ENCODE results near the gene RRN3.
"Not testable (repeated sequence)": the region's sequence is repeated elsewhere in the genome, so short reads cannot be mapped to it uniquely, and the experiment has no call there.

RRN3 gene

GRCh38 chr16:15142107-15142890, 48.2 kb upstream of the RRN3 start:
- H3K14ac ChIP-seq (ENCODE audit: low read length); H3K4me2 ChIP-seq (ENCODE audit: low read length); H3K79me1 ChIP-seq (ENCODE audit: low read length); H4K8ac ChIP-seq (ENCODE audit: low read depth, low read length); H3K9ac ChIP-seq (ENCODE audit: low read length); DNase-seq; H4K91ac ChIP-seq (ENCODE audit: low read depth, low read length); H2AK5ac ChIP-seq (ENCODE audit: low read length); H3K36me3 ChIP-seq (ENCODE audit: control insufficient read depth in 1 of 2, insufficient read depth in 2 of 2, low read length in 2 of 2); H2BK120ac ChIP-seq (ENCODE audit: insufficient read depth, low read length, poor library complexity); H3K27me3 ChIP-seq (ENCODE audit: insufficient read depth, low read length); H3K4me3 ChIP-seq (ENCODE audit: low read depth, low read length); H3K9me3 ChIP-seq (ENCODE audit: insufficient read depth, low read depth, low read length); H3K27ac ChIP-seq (ENCODE audit: low read depth, low read length); H2BK12ac ChIP-seq (ENCODE audit: low read length); H2BK5ac ChIP-seq (ENCODE audit: low read depth, low read length, poor library complexity); H2AFZ ChIP-seq (ENCODE audit: insufficient read depth, low read length, poor library complexity); H3K18ac ChIP-seq (ENCODE audit: low read length); H3K4ac ChIP-seq (ENCODE audit: low read depth, low read length); H4K12ac ChIP-seq (ENCODE audit: low read depth, low read length); H3K23ac ChIP-seq (ENCODE audit: low read length); H3K79me2 ChIP-seq (ENCODE audit: control insufficient read depth, insufficient read depth, low read length, poor library complexity): not testable (repeated sequence)
- WGBS (ENCODE audit: extremely low coverage, insufficient coverage, insufficient read length): no CpG with 5 or more reads among the region's 27 CpGs
- peaks cover 14 to 19% of the 10 kb centered on the region in 2 experiments for H3K4me1 ChIP-seq (ENCODE audit: control insufficient read depth in 1 of 2, insufficient read depth in 2 of 2, low read length in 2 of 2)

- WGBS (ENCODE audit: extremely low coverage, insufficient coverage, insufficient read length): no CpG with 5 or more reads among the region's 15 CpGs
- H3K4me3 ChIP-seq (ENCODE audit: low read depth, low read length): no peak overlapping the region
- peaks cover 5% of the 10 kb centered on the region for H3K79me1 ChIP-seq (ENCODE audit: low read length)
Observed at GRCh38 chr16:15141586-15141985, 47.5 kb upstream of the RRN3 start.

GRCh38 chr16:15140444-15141365, 46.6 kb upstream of the RRN3 start:
- not testable (repeated sequence) for H2BK12ac ChIP-seq (ENCODE audit: low read length); H3K4me2 ChIP-seq (ENCODE audit: low read length); H2AK5ac ChIP-seq (ENCODE audit: low read length); H3K9ac ChIP-seq (ENCODE audit: low read length); H3K36me3 ChIP-seq (ENCODE audit: control insufficient read depth in 1 of 2, insufficient read depth in 2 of 2, low read length in 2 of 2); H4K91ac ChIP-seq (ENCODE audit: low read depth, low read length); H2BK120ac ChIP-seq (ENCODE audit: insufficient read depth, low read length, poor library complexity); H2BK5ac ChIP-seq (ENCODE audit: low read depth, low read length, poor library complexity); DNase-seq; H3K4ac ChIP-seq (ENCODE audit: low read depth, low read length); H3K79me2 ChIP-seq (ENCODE audit: control insufficient read depth, insufficient read depth, low read length, poor library complexity); H3K18ac ChIP-seq (ENCODE audit: low read length); H4K12ac ChIP-seq (ENCODE audit: low read depth, low read length); H3K14ac ChIP-seq (ENCODE audit: low read length); H3K79me1 ChIP-seq (ENCODE audit: low read length); H4K8ac ChIP-seq (ENCODE audit: low read depth, low read length); H3K27me3 ChIP-seq (ENCODE audit: insufficient read depth, low read length); H3K4me3 ChIP-seq (ENCODE audit: low read depth, low read length); H2AFZ ChIP-seq (ENCODE audit: insufficient read depth, low read length, poor library complexity); H3K9me3 ChIP-seq (ENCODE audit: insufficient read depth, low read depth, low read length); H3K23ac ChIP-seq (ENCODE audit: low read length); H3K27ac ChIP-seq (ENCODE audit: low read depth, low read length)
- no CpG with 5 or more reads among the region's 30 CpGs for WGBS (ENCODE audit: extremely low coverage, insufficient coverage, insufficient read length)
- H3K4me1 ChIP-seq (ENCODE audit: control insufficient read depth in 1 of 2, insufficient read depth in 2 of 2, low read length in 2 of 2): peaks cover 11 to 14% of the 10 kb centered on the region in 2 experiments

More at GRCh38 chr16:15141586-15141985, 47.5 kb upstream of the RRN3 start:
- Histone ChIP-seq H3K27me3 (ENCODE audit: insufficient read depth, low read length) (no peaks in the 10 kb centered on the region), H3K79me2 (ENCODE audit: control insufficient read depth, insufficient read depth, low read length, poor library complexity) (peaks cover 2% of the 10 kb centered on the region), H3K4ac (ENCODE audit: low read depth, low read length) (no peak overlapping the region), H2BK5ac (ENCODE audit: low read depth, low read length, poor library complexity) (no peak overlapping the region), H3K23ac (ENCODE audit: low read length) (no peak overlapping the region), H3K4me2 (ENCODE audit: low read length) (no peak overlapping the region), H2BK12ac (ENCODE audit: low read length) (no peak overlapping the region), H3K14ac (ENCODE audit: low read length) (no peak overlapping the region), H2AK5ac (ENCODE audit: low read length) (no peak overlapping the region), H3K9me3 (ENCODE audit: insufficient read depth, low read depth, low read length) (peaks cover 1% of the 10 kb centered on the region), H3K9ac (ENCODE audit: low read length) (no peak overlapping the region), H2BK120ac (ENCODE audit: insufficient read depth, low read length, poor library complexity) (no peak overlapping the region), H3K18ac (ENCODE audit: low read length) (no peak overlapping the region), H4K12ac (ENCODE audit: low read depth, low read length) (no peak overlapping the region), H2AFZ (ENCODE audit: insufficient read depth, low read length, poor library complexity) (no peak overlapping the region), H3K4me1 (ENCODE audit: control insufficient read depth in 1 of 2, insufficient read depth in 2 of 2, low read length in 2 of 2) (peaks cover 11 to 14% of the 10 kb centered on the region in 2 experiments), H3K27ac (ENCODE audit: low read depth, low read length) (no peak overlapping the region), H4K91ac (ENCODE audit: low read depth, low read length) (no peak overlapping the region), H3K36me3 (ENCODE audit: control insufficient read depth in 1 of 2, insufficient read depth in 2 of 2, low read length in 2 of 2) (no peaks in the 10 kb centered on the region), H4K8ac (ENCODE audit: low read depth, low read length) (no peak overlapping the region)
- no peak for DNase-seq

GRCh38 chr16:15137514-15137913, 43.4 kb upstream of the RRN3 start:
- not testable (repeated sequence) for H3K27me3 ChIP-seq (ENCODE audit: insufficient read depth, low read length); H2BK12ac ChIP-seq (ENCODE audit: low read length); H2AFZ ChIP-seq (ENCODE audit: insufficient read depth, low read length, poor library complexity); H2AK5ac ChIP-seq (ENCODE audit: low read length); H3K23ac ChIP-seq (ENCODE audit: low read length); H3K79me1 ChIP-seq (ENCODE audit: low read length); H2BK5ac ChIP-seq (ENCODE audit: low read depth, low read length, poor library complexity); H3K18ac ChIP-seq (ENCODE audit: low read length); H3K9me3 ChIP-seq (ENCODE audit: insufficient read depth, low read depth, low read length); H3K79me2 ChIP-seq (ENCODE audit: control insufficient read depth, insufficient read depth, low read length, poor library complexity); H3K27ac ChIP-seq (ENCODE audit: low read depth, low read length); H3K4ac ChIP-seq (ENCODE audit: low read depth, low read length); H2BK120ac ChIP-seq (ENCODE audit: insufficient read depth, low read length, poor library complexity); DNase-seq; H3K14ac ChIP-seq (ENCODE audit: low read length); H4K91ac ChIP-seq (ENCODE audit: low read depth, low read length); H4K8ac ChIP-seq (ENCODE audit: low read depth, low read length); H4K12ac ChIP-seq (ENCODE audit: low read depth, low read length); H3K4me1 ChIP-seq (ENCODE audit: control insufficient read depth in 1 of 2, insufficient read depth in 2 of 2, low read length in 2 of 2); H3K4me2 ChIP-seq (ENCODE audit: low read length); H3K4me3 ChIP-seq (ENCODE audit: low read depth, low read length); H3K9ac ChIP-seq (ENCODE audit: low read length)
- WGBS (ENCODE audit: extremely low coverage, insufficient coverage, insufficient read length): no CpG with 5 or more reads among the region's 15 CpGs
- peaks cover 8 to 11% of the 10 kb centered on the region in 2 experiments for H3K36me3 ChIP-seq (ENCODE audit: control insufficient read depth in 1 of 2, insufficient read depth in 2 of 2, low read length in 2 of 2)

Data from trophoblast cell (in vitro differentiated cells and primary cell).